Stimulated activated CD8-positive, alpha-beta memory T cell treated with anti-CD3 and anti-CD28 coated beads, Interleukin-4, amount 100 ng/mL, for 48 hours (primary cell): ENCODE data around the gene ADGRG1.

ENCODE experiments used
- DNase-seq: peaks from one replicate; pipeline ENCODE4 v3.0.0-alpha.2; 2020

ADGRG1 gene

DNA sequence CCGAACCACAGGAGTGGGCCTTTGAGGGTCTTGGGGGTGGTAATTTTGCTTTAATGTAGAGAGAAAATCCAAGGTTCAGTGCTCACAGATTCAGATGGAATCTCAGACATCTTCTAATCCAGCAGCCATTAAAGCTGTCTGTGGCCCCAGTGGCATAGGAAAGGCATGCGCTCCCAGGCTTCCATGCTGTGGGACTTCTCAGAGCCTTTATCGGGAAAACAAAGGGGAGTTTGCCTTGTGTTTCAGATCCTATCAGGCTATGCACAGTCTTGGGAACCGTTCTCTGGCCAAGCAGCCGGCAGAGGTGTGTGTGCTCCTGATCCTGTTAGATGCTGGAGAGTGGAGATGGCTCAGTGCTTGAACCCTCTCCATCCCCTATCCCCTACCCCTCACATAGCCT, 7.8 kb downstream of the ADGRG1 start:
- DNase-seq, result no peak

DNA sequence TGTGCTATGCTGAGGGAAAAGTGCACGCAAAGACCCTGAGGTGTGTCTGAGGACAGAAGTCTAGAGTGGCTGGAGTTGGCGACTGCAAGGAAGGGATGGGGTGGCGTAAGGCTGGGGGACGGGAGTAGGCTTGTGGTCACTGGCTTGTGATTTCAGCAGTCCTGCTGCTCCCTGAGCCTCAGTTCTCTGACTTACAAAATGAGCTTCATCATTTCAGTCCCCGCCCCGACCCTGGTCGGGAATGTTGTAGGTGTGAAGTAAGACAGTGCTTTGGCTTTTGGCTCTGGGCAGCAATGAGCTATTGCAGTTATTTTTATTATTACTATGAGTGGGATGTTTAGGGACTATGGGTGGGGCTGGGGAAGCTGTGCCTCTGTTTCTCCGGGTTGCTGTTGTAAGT, 8.6 kb downstream of the ADGRG1 start:
- DNase-seq, result no peak

DNA sequence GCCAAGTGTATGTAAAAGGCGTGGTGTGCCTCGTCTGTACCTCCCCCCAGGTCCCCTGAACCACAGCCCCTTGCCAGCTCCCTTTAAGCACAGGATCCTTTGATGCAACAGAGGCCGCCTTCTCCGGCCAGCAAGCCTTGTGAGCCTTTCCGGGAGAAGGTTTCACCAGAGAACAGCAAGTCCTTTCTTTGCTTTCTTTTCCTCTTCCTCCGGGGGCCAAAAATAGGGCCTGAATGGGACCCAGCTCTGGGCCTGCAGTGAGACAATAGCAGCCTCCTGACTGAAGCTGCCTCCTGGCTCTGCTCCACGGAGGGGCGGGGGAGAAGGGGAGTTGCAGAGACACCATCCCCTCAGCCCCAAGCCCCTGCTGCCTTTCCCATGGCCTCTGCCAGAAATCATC, 9.0 kb downstream of the ADGRG1 start:
- no peak for DNase-seq

DNA sequence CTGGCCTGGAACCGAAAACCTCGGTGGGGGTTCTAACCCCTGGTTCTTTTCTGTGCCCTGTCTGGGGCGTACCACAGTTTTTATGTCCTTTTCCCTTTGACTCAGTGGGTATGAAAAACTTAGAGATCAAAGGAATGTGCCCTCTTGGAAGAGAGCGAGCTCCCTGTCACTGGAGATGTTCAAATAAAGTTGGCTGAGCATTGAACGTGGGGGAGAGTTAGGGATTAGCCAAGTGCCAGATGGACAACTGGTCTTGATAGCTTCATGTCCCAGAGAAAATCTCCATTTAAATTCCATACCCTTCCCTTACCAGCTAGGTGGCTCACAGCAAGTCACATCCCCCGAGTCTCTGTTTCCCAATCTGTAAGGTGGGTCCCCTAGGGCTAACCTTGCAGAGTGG, 9.5 kb downstream of the ADGRG1 start:
- DNase-seq, result no peak

DNA sequence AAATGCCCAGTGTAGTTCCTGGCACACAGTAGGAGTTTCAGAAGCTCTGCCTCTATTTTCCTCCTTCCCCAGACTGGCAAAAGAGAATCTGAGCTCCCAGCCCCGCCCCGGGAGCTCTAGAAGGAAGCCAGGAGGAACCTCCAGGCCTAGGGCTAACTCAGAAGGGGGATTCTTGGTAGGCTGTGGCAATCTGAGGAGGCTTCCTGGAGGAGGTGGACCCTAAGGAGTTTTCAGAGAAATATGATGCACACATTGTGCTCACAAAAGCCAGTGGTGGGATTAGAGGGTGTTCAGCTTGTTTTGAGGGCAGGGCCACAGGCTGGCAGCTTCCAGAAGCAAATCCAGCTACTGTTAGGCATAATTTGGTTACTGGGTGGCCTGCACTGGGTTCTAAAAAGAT, 10.0 kb downstream of the ADGRG1 start:
- no peak for DNase-seq

DNA sequence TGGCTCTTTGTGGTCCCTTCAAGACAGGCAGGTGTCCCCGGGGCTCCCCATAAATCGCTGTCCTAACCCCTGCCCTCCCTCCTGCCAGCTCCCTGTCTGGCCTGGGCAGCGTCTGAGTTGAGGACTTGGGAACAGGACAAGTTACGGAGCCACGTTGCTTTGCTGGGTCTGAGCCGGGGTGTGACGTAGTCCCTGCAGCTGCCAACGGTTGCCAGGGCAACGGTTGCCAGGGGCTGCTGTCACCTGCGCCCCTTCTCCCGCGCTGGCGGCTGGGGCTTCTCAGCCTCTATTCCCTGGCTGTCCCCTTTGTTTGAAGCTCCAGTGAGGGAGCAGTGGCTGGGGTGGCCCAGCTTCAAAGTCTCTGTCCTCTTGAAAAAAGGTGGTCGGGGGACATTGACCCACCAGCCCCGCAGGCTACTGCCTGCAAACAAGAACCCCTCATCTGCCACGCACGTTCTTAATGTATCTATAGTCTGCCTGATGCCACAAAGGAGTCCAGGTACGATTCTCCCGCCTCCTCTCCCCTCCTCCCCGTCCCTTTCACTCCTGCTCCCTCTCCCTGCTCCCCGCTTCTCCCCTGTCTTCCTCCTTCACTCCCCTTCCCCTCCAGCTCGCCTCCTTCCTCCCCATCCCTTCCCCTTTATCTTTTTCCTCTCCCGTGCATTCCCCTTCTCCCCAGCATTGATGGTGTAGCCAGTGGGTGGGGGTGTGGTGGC, 10.9 kb downstream of the ADGRG1 start:
- DNase-seq, result no peak

DNA sequence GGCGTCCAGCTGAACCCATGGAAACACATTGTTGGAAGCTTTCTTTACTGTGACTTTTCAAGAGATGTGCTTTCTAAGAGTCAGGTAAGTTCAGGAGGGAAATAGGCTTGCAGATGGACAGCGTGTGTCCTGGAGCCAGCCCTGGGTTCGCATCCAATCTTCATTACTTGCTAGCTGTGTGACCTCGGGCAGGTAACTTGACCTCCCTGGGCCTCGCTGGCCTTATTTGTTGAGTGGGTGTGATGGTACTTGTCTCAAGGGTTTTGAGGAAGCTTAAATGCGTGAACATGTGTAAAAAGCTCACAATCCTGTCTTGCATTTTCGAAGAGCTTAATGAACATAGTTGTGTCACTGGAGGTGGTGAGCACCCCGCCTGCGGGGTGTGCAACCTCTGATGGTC, 11.8 kb downstream of the ADGRG1 start:
- DNase-seq, result no peak

DNA sequence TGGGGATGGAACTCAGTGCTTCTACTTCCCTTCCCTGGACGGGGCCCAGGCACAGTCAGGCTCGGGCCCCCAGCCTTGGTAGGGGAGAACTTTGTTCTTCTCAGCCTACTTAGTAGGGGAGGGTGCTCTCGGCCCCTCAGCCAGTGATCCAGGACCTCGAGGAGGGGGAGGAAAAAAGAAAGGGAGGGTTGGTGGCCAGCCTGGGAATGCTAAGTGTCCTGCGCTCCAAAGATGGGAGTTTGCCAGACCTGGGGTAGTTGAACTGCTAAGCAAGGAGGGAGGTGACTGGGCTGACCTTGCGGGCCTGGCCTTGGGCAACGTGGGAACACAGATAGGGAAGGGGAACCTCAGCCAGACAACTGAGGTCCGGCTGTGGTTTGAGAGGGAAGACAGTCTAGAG, 12.2 kb downstream of the ADGRG1 start:
- no peak for DNase-seq

DNA sequence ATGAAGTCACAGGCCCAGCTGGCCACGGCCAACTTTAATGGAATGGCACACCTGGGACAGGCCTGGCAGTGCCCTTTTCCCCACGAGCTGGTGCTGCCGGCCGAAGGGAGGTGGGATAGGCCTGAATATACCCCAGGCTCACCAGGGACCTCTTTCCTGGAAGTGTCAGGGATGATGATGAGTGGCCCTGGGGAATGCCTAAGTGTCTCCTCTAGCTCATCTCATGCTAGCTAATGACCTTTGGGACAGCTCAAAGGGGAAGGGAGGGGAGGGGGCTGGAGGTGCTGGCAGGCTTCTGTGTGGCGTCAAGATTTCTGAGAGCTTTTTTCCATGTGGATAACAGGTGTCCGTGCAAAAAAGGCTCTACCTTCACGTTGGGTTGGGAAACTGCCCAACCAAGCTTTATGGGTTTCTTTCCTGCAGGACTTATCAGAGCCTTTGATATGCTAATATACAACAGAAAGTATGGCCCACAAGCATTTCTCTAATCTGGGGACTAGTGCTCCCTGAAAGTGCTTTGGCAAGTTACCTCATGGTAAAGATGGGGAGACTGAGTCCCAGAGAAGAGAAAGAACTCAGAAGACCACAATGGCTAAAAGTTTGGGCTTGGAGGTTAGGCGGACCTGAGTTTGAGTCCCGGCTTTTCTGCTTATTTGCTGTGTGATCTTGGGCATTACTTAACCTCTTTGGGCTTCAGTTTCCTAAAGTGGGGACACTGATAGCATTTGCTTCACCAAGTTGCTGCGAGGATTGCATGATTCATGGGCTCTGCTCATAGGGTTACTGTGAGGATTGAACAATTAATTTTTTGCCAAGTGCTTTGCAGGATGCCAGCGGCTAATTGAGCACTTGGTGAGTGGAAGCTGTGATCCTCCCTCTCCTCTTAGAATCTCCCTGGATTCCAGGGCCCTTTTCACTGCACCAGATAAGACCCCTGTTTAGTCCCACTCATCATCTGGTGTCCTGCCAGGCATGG, 14.0 kb downstream of the ADGRG1 start:
- DNase-seq, result no peak

DNA sequence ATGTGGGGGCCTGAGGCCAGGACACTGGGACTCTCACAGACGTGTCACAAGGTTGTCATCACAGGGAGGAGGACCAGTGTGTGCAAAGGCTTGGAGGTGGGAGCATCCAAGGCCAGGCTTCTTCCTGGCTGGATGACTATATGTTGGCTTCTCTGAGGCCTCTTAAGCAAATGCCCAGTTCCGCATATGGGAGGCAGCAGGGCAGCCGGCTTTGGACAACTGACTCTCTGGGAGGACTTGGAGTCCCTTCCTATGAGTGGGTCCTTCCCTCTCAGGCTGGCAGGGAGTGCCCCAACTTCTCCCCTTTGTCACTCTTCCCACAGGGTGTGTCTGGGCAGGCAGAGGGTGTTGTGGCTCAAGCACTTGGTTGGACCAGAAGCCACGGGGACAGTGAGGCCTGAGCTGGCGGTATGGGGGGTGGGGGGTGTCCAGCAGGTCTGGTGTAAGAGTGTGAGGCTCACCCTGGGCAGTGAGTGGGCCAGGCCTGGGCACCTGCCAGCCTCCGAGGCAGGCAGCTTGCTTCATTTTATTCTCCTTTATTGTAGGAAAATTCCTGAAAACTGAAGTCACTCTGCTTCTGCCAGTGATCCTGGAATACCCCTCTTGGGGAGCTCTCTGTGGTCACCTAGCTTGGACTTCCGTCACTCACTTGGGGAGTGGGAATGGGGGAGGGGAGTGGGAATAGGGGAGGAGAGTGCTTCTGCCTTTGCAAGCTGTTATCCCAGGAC, 14.9 kb downstream of the ADGRG1 start:
- no peak for DNase-seq

DNA sequence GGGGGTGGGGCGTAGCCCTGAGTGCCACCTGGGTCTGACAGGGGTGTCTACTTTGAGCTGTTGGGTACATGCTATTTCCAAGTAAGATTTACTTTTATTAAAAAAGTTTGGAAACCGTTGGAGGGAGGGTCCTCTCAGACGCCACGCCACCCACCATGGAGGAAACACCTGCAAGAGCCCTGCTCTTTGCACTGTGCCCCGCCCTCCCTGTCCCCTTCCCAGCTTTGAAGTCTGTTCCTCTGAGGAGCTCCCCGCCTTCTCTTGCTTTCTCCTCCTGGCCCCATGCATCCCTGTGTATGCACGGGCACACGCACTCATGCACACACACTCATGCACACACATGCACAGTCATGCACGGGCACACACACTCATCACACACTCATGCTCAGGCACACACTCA, 15.5 kb downstream of the ADGRG1 start:
- no peak for DNase-seq

DNA sequence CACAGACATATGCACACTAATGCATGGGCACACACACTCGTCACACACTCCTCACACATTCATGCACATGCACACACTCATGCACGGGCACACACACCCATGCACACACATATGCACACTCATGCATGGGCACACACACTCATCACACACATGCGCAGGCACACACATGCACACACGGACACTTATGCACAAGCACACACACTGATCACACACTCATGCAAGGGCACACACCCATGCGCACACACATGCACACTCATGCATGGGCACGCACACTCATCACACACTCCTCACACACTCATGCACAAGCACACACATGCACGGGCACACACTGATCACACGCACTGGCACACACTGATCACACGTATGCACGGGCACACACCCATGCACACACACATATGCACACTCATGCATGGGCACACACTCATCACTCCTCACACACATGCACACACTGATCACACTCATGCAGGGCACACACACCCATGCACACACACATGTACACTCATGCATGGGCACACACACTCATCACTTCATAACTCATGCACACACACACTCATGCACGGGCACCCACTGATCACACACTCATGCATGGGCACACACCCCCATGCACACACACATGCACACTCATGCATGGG, 16.1 kb downstream of the ADGRG1 start:
- DNase-seq, result no peak

DNA sequence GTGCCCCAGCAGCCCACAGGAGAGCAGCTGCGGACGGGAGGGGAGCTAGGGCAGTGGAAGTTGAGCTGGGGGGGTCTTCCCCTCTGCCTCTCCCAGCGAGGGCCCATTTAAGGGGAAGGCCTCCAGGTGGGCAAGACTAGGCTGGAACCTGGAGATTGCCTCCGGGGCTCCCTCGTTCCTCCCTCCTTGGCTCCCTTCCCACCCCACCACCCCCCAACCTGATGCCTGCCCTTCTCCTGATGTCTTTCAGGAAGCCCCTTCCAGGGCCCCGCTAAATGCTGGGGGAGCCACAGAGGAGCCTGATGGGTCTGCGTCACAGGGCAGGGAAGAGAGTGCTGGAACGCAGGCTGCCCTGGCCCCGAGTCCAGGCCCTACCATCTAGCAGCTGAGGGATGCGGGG, 16.7 kb downstream of the ADGRG1 start:
- no peak for DNase-seq

DNA sequence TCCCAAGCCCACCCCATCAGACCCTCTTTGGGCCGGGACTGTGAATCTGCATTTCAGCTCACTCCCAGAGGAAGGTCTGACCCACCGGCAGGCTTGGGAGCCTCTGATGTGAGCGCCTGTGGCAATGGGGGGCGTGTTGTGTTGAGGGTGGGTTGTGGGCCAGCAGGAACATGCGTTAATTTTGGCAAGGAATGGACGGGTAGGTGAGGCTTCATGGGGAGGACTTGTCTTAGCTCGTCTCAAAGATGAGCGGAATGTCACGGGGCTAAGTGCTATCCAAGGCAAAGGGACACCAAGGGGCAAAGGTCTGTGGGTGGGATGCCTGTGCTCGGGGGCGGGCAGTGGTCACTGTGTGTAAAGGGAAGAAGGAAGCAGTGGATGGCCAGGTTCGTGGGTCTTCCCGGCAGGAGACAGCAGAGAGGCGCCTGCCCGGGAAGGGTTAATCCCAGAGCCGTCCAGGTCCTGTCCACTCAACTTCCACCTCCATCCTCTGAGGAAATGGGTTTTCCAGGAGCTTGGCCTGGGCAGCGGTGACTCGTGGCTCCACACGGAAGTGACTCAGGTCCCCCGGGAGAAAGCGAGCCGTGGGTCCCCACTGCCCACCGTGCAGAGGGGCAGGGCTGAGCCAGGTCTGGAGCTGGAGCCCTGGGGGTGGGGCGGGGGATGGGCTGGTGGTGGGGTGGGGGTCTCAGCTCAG, 17.4 kb downstream of the ADGRG1 start:
- DNase-seq, result no peak

DNA sequence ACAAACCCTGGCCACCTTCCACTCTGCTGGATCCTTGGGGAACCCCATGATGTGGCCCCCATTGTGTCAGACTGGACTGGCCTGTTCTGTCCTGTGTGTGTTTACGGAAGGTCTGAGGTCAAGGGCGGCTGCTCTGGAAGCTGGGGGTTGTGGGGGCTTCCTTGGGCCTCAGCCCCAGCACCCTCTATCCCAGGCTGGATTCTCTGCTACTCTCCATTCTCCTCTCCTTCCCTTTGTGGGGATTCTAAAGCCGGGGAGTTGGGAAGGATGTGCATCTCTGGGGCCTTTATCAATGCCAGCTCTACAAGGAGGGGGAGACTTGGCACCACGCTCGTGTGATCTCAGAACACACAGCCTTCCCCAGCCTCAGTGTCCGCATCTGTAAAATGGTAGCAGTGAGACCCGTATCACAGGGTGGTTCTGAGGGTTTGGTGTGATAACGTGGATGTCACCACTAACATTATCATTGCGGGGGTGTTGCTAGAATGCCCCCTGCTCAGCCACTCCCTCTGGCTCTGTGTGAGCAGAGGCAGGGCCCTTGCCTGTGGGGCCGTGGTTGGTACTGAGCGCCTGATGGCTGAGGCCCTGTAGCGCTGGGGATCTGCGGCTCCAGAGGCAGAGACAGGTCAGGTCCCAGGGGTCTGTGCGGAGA, 18.1 kb downstream of the ADGRG1 start:
- no peak for DNase-seq

DNA sequence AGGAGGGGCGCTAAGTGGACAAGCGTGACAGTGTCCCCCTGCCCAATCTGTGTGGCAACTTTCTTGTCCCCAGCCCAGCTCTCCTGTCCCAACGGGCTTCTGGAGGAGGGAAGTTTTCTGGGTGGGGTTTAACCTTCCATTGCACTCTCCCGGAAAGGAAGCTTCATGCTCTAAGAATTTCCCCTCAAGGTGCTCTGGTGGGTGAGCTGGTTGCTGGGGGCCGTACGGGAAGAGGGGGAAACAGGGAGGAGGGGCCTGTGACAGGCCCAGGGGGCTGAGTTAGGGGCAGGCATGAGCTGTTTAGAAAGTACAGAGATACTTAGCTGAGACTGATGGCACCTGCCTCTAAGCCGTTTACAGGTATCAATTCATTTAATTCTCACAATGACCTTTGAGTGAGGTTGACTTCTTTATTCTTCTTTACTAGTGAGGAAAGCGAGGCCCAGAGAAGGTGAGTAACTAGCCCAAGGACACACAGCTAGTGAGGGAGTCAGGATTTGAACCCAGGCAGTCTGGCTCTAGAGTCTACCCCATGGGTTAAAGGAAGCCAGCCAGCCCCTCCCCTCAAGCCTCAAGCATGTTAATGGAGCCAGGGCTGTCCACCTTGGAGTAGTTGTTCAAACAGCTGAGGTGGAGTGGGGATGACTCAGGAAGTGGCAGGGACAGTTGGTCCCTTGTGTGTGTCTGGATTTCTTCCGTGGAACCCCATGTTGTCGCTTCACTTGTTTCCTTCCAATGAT, 18.9 kb downstream of the ADGRG1 start:
- no peak for DNase-seq

DNA sequence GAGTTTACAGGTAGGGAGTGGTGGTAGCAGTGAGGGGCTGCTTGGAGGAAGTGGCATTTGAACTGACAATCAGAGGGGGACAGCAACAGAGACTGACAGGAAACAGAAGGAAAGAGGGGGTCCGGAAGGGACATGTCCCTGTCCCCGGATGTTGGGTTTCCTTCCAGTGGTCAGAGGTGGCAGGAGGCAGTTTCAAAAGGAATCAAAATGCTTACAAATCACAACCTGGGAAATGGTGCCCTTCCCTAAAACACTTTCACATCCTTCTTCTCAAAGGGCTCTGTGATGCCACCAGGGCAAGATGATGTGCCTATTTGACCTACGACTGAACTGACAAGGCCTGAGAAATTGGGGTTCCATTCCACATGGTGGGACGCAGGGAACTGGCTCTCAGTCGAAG, 19.7 kb downstream of the ADGRG1 start:
- no peak for DNase-seq

DNA sequence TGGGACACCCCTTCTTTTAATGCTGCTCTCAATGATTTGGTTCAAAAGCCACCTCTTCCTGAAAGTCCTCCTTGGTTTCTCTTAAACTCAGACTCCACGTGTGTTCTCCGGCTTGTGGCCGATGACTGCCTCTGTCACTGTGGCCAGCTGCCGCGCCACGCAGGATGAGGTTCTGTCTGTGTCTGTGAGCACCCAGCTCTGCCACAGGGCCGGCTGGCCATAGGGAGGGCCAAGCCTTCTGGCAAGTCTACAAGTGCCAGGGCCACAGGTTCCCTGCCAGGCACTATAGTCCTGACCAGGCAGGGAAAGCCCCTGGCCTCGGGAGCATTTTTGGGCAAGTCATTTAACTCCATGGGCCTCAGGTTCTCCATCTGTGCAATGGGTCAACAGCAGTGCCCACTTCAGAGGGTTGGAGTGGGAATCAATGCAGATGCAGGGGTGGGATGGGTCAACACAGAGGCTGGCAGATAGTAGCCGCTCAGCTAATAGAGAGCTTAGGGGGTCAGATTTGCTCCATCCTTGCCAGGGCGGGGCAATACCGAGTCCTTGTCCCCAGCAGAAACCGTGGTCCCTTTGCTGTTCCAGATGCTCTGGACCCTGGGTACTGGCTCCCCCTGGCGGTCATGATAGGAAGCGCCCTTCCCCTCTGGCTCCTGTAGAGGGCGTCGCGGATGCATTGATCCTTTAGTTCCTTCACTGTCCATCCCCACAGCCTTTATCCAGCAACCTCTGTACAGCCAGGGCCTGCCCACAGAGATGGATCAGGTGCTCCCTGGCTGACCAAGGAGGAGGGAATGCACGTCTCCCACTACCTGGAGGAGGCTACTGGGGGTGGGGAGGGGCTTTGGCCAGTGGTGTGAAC, 20.4 kb downstream of the ADGRG1 start:
- peak; percentile 95 for DNase-seq

DNA sequence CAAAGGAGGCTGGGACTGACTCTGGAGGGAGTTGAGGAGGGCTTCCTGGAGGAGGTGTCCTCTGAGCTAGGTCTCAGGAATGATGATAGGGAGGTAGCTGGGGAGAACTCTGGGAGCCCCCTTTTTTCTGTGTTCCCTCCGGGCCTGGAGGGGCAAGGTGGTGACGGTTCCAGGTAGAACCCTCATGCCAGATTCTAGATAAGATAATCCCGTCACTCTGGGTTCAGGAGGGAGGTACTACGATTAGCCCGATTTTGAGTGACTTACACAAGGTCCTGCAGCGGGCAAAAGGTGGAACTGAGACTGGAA, 21.0 kb downstream of the ADGRG1 start:
- no peak for DNase-seq

DNA sequence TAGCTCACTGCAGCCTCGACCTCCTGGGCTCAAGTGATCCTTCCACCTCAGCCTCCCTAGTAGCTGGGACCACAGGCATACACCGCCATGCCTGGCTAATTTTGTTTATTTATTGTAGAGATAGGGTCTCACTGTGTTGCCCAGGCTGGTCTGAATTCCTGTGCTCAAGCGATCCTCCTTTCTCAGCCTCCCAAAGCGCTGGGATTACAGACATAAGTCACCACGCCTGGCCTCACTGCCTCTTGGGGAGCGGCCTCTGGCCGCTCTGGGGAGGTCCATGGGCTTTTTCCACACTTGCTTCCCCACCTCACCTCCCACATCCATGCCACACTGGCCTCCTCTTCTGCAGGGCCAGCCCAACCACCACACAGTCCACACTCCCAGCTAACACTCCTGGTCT, 21.4 kb downstream of the ADGRG1 start:
- no peak for DNase-seq
